Amniotic stem cell (primary cell): ENCODE results near the gene GID8.

Experiments used
- DNase-seq: peaks from one replicate; lab custom pipeline; 2025; lab: John Stamatoyannopoulos, UW

The GID8 gene

GRCh38 chr20:62986257-62986800 is 48.4 kb downstream of the GID8 start:
- no peak for DNase-seq

GRCh38 chr20:62987114-62987513 is 49.2 kb downstream of the GID8 start:
- DNase-seq, result no peak

- no peak for DNase-seq
Measured at GRCh38 chr20:62989201-62989601, 51.3 kb downstream of the GID8 start.

GRCh38 chr20:62990306-62990825 is 52.4 kb downstream of the GID8 start:
- DNase-seq, result no peak

- no peak for DNase-seq
Measured at GRCh38 chr20:62991196-62991807, 53.4 kb downstream of the GID8 start.

GRCh38 chr20:62991863-62992262 is 53.9 kb downstream of the GID8 start:
- DNase-seq, result no peak

- DNase-seq, result no peak
Measured at GRCh38 chr20:62993856-62994494, 56.0 kb downstream of the GID8 start.

- no peak for DNase-seq
Measured at GRCh38 chr20:62994869-62995281, 56.9 kb downstream of the GID8 start.

- DNase-seq, result no peak
Measured at GRCh38 chr20:62995481-62995880, 57.5 kb downstream of the GID8 start.

- no peak for DNase-seq
Measured at GRCh38 chr20:62995898-62996595, 58.1 kb downstream of the GID8 start.

GRCh38 chr20:62996596-62996982 is 58.6 kb downstream of the GID8 start:
- no peak for DNase-seq

- DNase-seq, result no peak
Measured at GRCh38 chr20:62997417-62998035, 59.6 kb downstream of the GID8 start.
